MM.1S (cell line): ENCODE data around the gene SEPTIN10.

Experiments used
- DNase-seq: peaks from one replicate; pipeline ENCODE4 v3.0.0-alpha.2; 2015
- H2AFZ ChIP-seq: fragments of 300-600 bp; sonication (generic); 2 replicates; pipeline ENCODE4 v1.6.0; 2016; ENCODE audit warnings: antibody characterized with exemption, low read length
- H3F3A ChIP-seq: fragments of 300-600 bp; sonication (generic); 2 replicates; pipeline ENCODE4 v1.6.1; 2016; ENCODE audit warnings: mild to moderate bottlenecking, antibody characterized with exemption, low read length, moderate library complexity, mixed read lengths; ENCODE audit not compliant: insufficient read depth
- H3K27ac ChIP-seq: fragments of 300-600 bp; sonication (generic); 2 replicates; pipeline ENCODE4 v1.5.1; 2016; ENCODE audit warnings: mild to moderate bottlenecking, low read length
- H3K27me3 ChIP-seq: fragments of 300-600 bp; sonication (generic); replicated peaks from 2 replicates; pipeline ENCODE4 v1.6.0; 2016; ENCODE audit warnings: low read length; ENCODE audit not compliant: insufficient read depth
- H3K36me3 ChIP-seq: fragments of 300-600 bp; sonication (generic); replicated peaks from 2 replicates; pipeline ENCODE4 v1.6.1; 2016; ENCODE audit warnings: mild to moderate bottlenecking, low read length, mixed read lengths; ENCODE audit not compliant: insufficient read depth
- H3K4me1 ChIP-seq: fragments of 300-600 bp; sonication (generic); 2 replicates; pipeline ENCODE4 v1.6.1; 2016; ENCODE audit warnings: low read length, mixed read lengths
- H3K4me2 ChIP-seq: fragments of 300-600 bp; sonication (generic); 2 replicates; pipeline ENCODE4 v1.6.0; 2016; ENCODE audit warnings: low read depth, low read length
- H3K4me3 ChIP-seq: fragments of 300-600 bp; sonication (generic); 2 replicates; pipeline ENCODE4 v1.5.1; 2016; ENCODE audit warnings: low read length, mixed read lengths
- H3K79me2 ChIP-seq: fragments of 300-600 bp; sonication (generic); 2 replicates; pipeline ENCODE4 v1.6.1; 2016; ENCODE audit warnings: mixed run types, low read length, mixed read lengths
- H3K9ac ChIP-seq: fragments of 300-600 bp; sonication (generic); 2 replicates; pipeline ENCODE4 v1.6.1; 2016; ENCODE audit warnings: low read length, mixed read lengths
- H3K9me2 ChIP-seq: fragments of 300-600 bp; sonication (generic); replicated peaks from 2 replicates; pipeline ENCODE4 v1.6.1; 2016; ENCODE audit warnings: mild to moderate bottlenecking, low read length, mixed read lengths; ENCODE audit not compliant: insufficient read depth
- H3K9me3 ChIP-seq: fragments of 300-600 bp; sonication (generic); replicated peaks from 2 replicates; pipeline ENCODE4 v1.6.1; 2016; ENCODE audit warnings: mild to moderate bottlenecking, low read length, mixed read lengths; ENCODE audit not compliant: insufficient read depth
- H4K20me1 ChIP-seq: fragments of 300-600 bp; sonication (generic); 2 replicates; pipeline ENCODE4 v1.6.1; 2016; ENCODE audit warnings: mild to moderate bottlenecking, low read length, moderate library complexity, mixed read lengths; ENCODE audit not compliant: insufficient read depth
- EZH2 ChIP-seq: fragments of 300-600 bp; sonication (generic); optimal IDR thresholded peaks from 2 replicates; pipeline ENCODE3; 2017; ENCODE audit warnings: low read depth, mild to moderate bottlenecking, antibody characterized with exemption, low read length, mixed read lengths
- EZH2phosphoT487 ChIP-seq: fragments of 300-600 bp; sonication (generic); IDR thresholded peaks from 2 replicates; pipeline ENCODE4 v1.6.1; 2018; ENCODE audit warnings: antibody characterized with exemption, low read length
- TF ChIP-seq, protein P1 (sequence below): fragments of 300-600 bp; sonication (generic); IDR thresholded peaks from 2 replicates; pipeline ENCODE4 v1.5.1; 2016; ENCODE audit warnings: antibody characterized with exemption, low read length, mixed read lengths

SEPTIN10 gene

DNA sequence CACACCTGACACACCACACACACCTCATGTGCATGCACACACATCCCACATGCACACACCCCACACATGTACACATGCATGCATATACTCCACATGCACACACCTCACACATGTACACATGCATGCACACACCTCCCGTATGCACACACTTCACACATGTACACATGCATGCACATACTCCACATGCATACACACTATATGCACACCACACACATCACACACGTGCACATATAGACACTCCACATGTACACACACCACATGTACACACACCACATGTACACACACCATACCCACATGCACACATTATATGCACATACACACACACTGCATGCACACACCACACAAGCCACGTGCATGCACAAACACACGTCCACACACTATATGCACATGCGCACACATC lies 100.5 kb downstream of the SEPTIN10 start:
- TF ChIP-seq EZH2phosphoT487, result no peak
- no peak for TF ChIP-seq EZH2
- TF ChIP-seq, protein P1, sequence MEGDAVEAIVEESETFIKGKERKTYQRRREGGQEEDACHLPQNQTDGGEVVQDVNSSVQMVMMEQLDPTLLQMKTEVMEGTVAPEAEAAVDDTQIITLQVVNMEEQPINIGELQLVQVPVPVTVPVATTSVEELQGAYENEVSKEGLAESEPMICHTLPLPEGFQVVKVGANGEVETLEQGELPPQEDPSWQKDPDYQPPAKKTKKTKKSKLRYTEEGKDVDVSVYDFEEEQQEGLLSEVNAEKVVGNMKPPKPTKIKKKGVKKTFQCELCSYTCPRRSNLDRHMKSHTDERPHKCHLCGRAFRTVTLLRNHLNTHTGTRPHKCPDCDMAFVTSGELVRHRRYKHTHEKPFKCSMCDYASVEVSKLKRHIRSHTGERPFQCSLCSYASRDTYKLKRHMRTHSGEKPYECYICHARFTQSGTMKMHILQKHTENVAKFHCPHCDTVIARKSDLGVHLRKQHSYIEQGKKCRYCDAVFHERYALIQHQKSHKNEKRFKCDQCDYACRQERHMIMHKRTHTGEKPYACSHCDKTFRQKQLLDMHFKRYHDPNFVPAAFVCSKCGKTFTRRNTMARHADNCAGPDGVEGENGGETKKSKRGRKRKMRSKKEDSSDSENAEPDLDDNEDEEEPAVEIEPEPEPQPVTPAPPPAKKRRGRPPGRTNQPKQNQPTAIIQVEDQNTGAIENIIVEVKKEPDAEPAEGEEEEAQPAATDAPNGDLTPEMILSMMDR, result no peak
- Histone ChIP-seq H3K4me1 (peaks cover 7% of the 10 kb centered on the region; the same call in 1 of the 2 replicates), H3K4me3 (no peak overlapping the region), H3K36me3 (no peaks in the 10 kb centered on the region), H3K9me2 (no peaks in the 10 kb centered on the region), H3F3A (no peaks in the 10 kb centered on the region), H3K9ac (no peak overlapping the region), H3K79me2 (no peaks in the 10 kb centered on the region), H3K27me3 (no peaks in the 10 kb centered on the region), H2AFZ (no peak overlapping the region), H3K27ac (no peak overlapping the region), H4K20me1 (no peaks in the 10 kb centered on the region), H3K9me3 (no peaks in the 10 kb centered on the region), H3K4me2 (no peak overlapping the region)
- no peak for DNase-seq

DNA sequence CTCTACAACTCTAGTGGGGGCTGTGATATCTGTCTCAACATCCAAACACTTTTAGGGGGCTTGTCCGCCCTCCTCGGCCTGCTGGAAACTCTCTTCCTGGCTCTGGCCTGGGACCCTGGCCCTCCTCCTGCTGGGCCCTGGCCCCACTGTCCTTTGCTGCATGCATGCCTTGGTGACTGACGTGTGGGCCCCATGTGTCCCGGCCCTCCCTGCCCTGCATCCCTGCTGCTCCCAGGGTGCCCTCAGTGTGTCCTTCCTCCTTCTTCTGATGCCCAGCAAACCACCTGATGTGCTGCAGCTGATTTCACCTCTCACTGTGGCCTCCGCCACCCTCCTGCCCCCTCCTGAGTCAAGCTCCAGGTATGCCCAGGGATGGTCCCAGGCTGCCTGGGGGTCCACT lies 101.7 kb downstream of the SEPTIN10 start:
- no peaks in the 10 kb centered on the region for H3K9me2 ChIP-seq
- H3K4me3 ChIP-seq, result no peak overlapping the region
- no peaks in the 10 kb centered on the region for H4K20me1 ChIP-seq
- H2AFZ ChIP-seq, result no peak overlapping the region
- DNase-seq, result no peak
- no peaks in the 10 kb centered on the region for H3F3A ChIP-seq
- no peak overlapping the region for H3K27ac ChIP-seq
- H3K27me3 ChIP-seq, result no peaks in the 10 kb centered on the region
- no peaks in the 10 kb centered on the region for H3K9me3 ChIP-seq
- no peak overlapping the region for H3K9ac ChIP-seq
- no peak for TF ChIP-seq EZH2phosphoT487
- TF ChIP-seq, protein P1, result no peak
- no peak for TF ChIP-seq EZH2
- H3K4me2 ChIP-seq, result no peak overlapping the region
- H3K36me3 ChIP-seq, result no peaks in the 10 kb centered on the region
- no peaks in the 10 kb centered on the region for H3K79me2 ChIP-seq
- peaks cover 7% of the 10 kb centered on the region; the same call in 1 of the 2 replicates for H3K4me1 ChIP-seq

DNA sequence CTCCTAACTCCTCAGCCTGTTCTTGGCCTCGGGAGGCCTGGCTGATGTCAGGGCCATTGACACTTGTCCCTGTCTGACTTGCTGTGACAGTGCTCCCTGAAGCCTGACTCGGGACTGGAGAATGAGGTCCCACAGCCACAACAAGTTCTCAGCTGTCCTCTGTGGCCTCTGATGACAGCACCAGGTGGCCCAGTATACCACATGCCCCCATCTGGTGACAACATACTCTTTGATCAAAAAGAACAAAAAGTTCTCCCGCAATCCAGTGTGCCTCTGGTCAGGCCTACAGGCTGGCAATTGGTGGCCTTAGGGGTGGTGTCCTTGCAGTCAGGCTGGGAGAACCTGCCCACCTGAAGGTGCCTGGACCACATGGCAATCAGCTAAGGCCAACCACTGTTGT lies 102.6 kb downstream of the SEPTIN10 start:
- Histone ChIP-seq H3K27me3 (no peaks in the 10 kb centered on the region), H3K4me1 (0 out of 2 replicates have a peak, but pooled peaks cover 3% of the 10 kb centered on the region), H3K9me3 (no peaks in the 10 kb centered on the region), H3K4me2 (no peak overlapping the region), H4K20me1 (no peaks in the 10 kb centered on the region), H3K27ac (no peak overlapping the region), H2AFZ (no peak overlapping the region), H3K36me3 (no peaks in the 10 kb centered on the region), H3F3A (no peaks in the 10 kb centered on the region), H3K4me3 (no peak overlapping the region), H3K79me2 (no peaks in the 10 kb centered on the region), H3K9ac (no peak overlapping the region), H3K9me2 (no peaks in the 10 kb centered on the region)
- TF ChIP-seq EZH2 (no peak), EZH2phosphoT487 (no peak)
- TF ChIP-seq, protein P1, result no peak
- no peak for DNase-seq
